Endothelial cell of umbilical vein (primary cell): Measurements from ENCODE around the gene CEP295NL. TPM values are rescaled to one million over a fixed set of nuclear protein-coding genes. Genes with fewer than 3 reads are reported as not detected.

Experiments
- BruUV-seq: library from RNA; stranded (reverse); fragments of 400-500 nt; replicated peaks from 2 replicates; lab custom pipeline; 2021; lab: Mats Ljungman, UMichigan
- CTCF ChIA-PET: fragments of 300-600, 350-600 bp; sonication (Branson Sonifier 250); formaldehyde crosslinking; loops from one replicate; lab custom pipeline; 2021; ENCODE audit warnings: antibody characterized with exemption, inconsistent platforms; lab: Charles Lee
- POLR2A ChIA-PET: fragments of 300-600, 350-600 bp; sonication (Branson Sonifier 250); formaldehyde crosslinking; loops from one replicate; lab custom pipeline; 2021; ENCODE audit warnings: antibody characterized with exemption, inconsistent platforms; lab: Charles Lee
- DNase-seq: peaks from one replicate; pipeline ENCODE4 v3.0.0-alpha.2; 2011; ENCODE audit warnings: low read depth, low spot score
- FAIRE-seq: peaks from 2 replicates; lab custom pipeline; 2011; peaks lifted over from hg19 to GRCh38; lab: Jason Lieb, UNC
- H2AFZ ChIP-seq: 2 replicates; pipeline ENCODE4 v1.6.0; 2012; ENCODE audit warnings: low read depth, low read length, control low read depth, inconsistent platforms
- H3K27ac ChIP-seq: 2 replicates; pipeline ENCODE4 v1.5.1; 2011; ENCODE audit warnings: low read depth, mild to moderate bottlenecking, control low read depth, low read length, moderate library complexity; ENCODE audit not compliant: insufficient read depth
- H3K27me3 ChIP-seq, 2 experiments: 2 replicates each; pipeline versions ENCODE4 v1.6.0 to v1.6.1; 2011; ENCODE audit warnings: low read length in 2 of 2, mixed read lengths in 1 of 2; ENCODE audit not compliant: control insufficient read depth in 2 of 2, insufficient read depth in 2 of 2
- H3K36me3 ChIP-seq, 2 experiments: 2 replicates in 1 of 2; 3 replicates in 1 of 2; pipeline ENCODE4 v1.5.1; 2011; ENCODE audit warnings: low read length in 2 of 2, mild to moderate bottlenecking in 1 of 2, moderate library complexity in 1 of 2; ENCODE audit not compliant: control insufficient read depth in 2 of 2, insufficient read depth in 2 of 2; ENCODE audit errors: extremely low read depth in 1 of 2
- H3K4me1 ChIP-seq: 3 replicates; pipeline ENCODE4 v1.5.1; 2011; ENCODE audit warnings: mild to moderate bottlenecking, low read length; ENCODE audit not compliant: control insufficient read depth, insufficient read depth; ENCODE audit errors: extremely low read depth
- H3K4me2 ChIP-seq: 2 replicates; pipeline ENCODE4 v1.6.1; 2011; ENCODE audit warnings: low read length, control low read depth, mixed read lengths; ENCODE audit not compliant: insufficient read depth
- H3K4me3 ChIP-seq, 3 experiments: fragments of 200-600 bp in 1 of 3; sonication (generic), shearing (Covaris generic) in 1 of 3; replicated peaks in 1 of 3; 2 replicates each; pipeline ENCODE4 v1.5.1; 2011 to 2016; ENCODE audit warnings: control low read depth in 3 of 3, low read length in 3 of 3, mild to moderate bottlenecking in 2 of 3, inconsistent platforms in 1 of 3, low read depth in 1 of 3, moderate library complexity in 1 of 3; ENCODE audit not compliant: insufficient read depth in 1 of 3
- H3K79me2 ChIP-seq: 2 replicates; pipeline ENCODE4 v1.6.0; 2012; ENCODE audit warnings: low read length, inconsistent platforms; ENCODE audit not compliant: control insufficient read depth, insufficient read depth
- H3K9ac ChIP-seq: replicated peaks from 2 replicates; pipeline ENCODE3; 2011; ENCODE audit warnings: low read length, control low read depth; ENCODE audit not compliant: insufficient read depth; ENCODE audit errors: extremely low read depth
- H3K9me1 ChIP-seq: replicated peaks from 3 replicates; pipeline ENCODE4 v1.6.0; 2011; ENCODE audit warnings: mild to moderate bottlenecking, low read length; ENCODE audit not compliant: control insufficient read depth, insufficient read depth; ENCODE audit errors: extremely low read depth
- H3K9me3 ChIP-seq: replicated peaks from 2 replicates; pipeline ENCODE4 v1.5.1; 2012; ENCODE audit warnings: low read length, inconsistent platforms; ENCODE audit not compliant: control insufficient read depth, insufficient read depth
- H4K20me1 ChIP-seq: replicated peaks from 2 replicates; pipeline ENCODE3; 2011; ENCODE audit warnings: mild to moderate bottlenecking, low read length; ENCODE audit not compliant: control insufficient read depth, insufficient read depth; ENCODE audit errors: extremely low read depth
- CTCF ChIP-seq, 2 donors: IDR thresholded peaks; 1 replicate in 1 of 2; 2 replicates in 1 of 2; pipeline ENCODE4 v1.5.1; 2011; ENCODE audit warnings: low read length in 2 of 2, mild to moderate bottlenecking in 2 of 2, moderate library complexity in 2 of 2, control low read depth in 1 of 2, inconsistent platforms in 1 of 2, low read depth in 1 of 2; ENCODE audit not compliant: insufficient read depth in 1 of 2; ENCODE audit errors: extremely low read depth in 1 of 2
- EZH2 ChIP-seq: IDR thresholded peaks from 2 replicates; pipeline ENCODE4 v1.6.1; 2012; ENCODE audit warnings: borderline replicate concordance, low read depth, mild to moderate bottlenecking, moderate library complexity, low read length, inconsistent platforms; ENCODE audit not compliant: severe bottlenecking
- FOS ChIP-seq: IDR thresholded peaks from 2 replicates; pipeline ENCODE4 v1.6.1; 2011; ENCODE audit warnings: mild to moderate bottlenecking, low read length, moderate library complexity, borderline replicate concordance; ENCODE audit not compliant: insufficient read depth
- GATA2 ChIP-seq: IDR thresholded peaks from 2 replicates; pipeline ENCODE4 v1.7.0; 2011; ENCODE audit warnings: low read depth, mild to moderate bottlenecking, moderate library complexity, mixed read lengths, low read length; ENCODE audit not compliant: insufficient read length, insufficient read depth
- JUN ChIP-seq: IDR thresholded peaks from 2 replicates; pipeline ENCODE4 v1.6.1; 2011; ENCODE audit warnings: borderline replicate concordance, low read depth; ENCODE audit not compliant: insufficient read length, insufficient read depth
- MAX ChIP-seq: IDR thresholded peaks from 2 replicates; pipeline ENCODE4 v1.6.1; 2011; ENCODE audit not compliant: insufficient read depth, insufficient read length
- MYC ChIP-seq: IDR thresholded peaks from one replicate; pipeline ENCODE4 v1.6.1; 2011; ENCODE audit warnings: mild to moderate bottlenecking, low read depth, low read length
- POLR2A ChIP-seq: IDR thresholded peaks from 2 replicates; pipeline ENCODE4 v1.6.1; 2012; ENCODE audit warnings: low read depth, mild to moderate bottlenecking, control low read depth, low read length
- POLR2AphosphoS5 ChIP-seq: IDR thresholded peaks from 2 replicates; pipeline ENCODE4 v1.6.1; 2012; ENCODE audit warnings: low read depth, mild to moderate bottlenecking, control low read depth, low read length, moderate library complexity; ENCODE audit not compliant: insufficient read depth
- dilution Hi-C: fragments of 300-500 bp; cut with MboI; formaldehyde crosslinking; loops from one replicate; pipeline ENCODE4 v1.15.0; 2019; ENCODE audit warnings: low sequenced_read_pairs; ENCODE audit not compliant: extremely low pct_ligation_motif_present
- intact Hi-C: fragments of 100-400 bp; cut with micrococcal nuclease; formaldehyde crosslinking; loops from one replicate; pipeline ENCODE4 v1.10.0; 2022
- polyA plus RNA-seq, 4 experiments: library from polyadenylated mRNA; depleted of rRNA in 3 of 4; stranded (reverse) in 3 of 4; unstranded in 1 of 4; fragments of >200 nt; gene quantifications; 2 replicates each; pipeline versions ENCODE4 v1.2.1 to v1.2.3, GENCODE V29; 2011 to 2012; ENCODE audit warnings: missing spikeins in 1 of 4
- total RNA-seq: library from RNA; stranded (reverse); gene quantifications from 2 replicates; pipeline ENCODE4 v1.2.3, GENCODE V29; 2021

Gene CEP295NL
- total and polyA plus RNA-seq, 2 donors (not counting 3 experiments of a cell fraction or from before 2014, with no cell fraction given): 0.10 to 8.3 TPM

DNA sequence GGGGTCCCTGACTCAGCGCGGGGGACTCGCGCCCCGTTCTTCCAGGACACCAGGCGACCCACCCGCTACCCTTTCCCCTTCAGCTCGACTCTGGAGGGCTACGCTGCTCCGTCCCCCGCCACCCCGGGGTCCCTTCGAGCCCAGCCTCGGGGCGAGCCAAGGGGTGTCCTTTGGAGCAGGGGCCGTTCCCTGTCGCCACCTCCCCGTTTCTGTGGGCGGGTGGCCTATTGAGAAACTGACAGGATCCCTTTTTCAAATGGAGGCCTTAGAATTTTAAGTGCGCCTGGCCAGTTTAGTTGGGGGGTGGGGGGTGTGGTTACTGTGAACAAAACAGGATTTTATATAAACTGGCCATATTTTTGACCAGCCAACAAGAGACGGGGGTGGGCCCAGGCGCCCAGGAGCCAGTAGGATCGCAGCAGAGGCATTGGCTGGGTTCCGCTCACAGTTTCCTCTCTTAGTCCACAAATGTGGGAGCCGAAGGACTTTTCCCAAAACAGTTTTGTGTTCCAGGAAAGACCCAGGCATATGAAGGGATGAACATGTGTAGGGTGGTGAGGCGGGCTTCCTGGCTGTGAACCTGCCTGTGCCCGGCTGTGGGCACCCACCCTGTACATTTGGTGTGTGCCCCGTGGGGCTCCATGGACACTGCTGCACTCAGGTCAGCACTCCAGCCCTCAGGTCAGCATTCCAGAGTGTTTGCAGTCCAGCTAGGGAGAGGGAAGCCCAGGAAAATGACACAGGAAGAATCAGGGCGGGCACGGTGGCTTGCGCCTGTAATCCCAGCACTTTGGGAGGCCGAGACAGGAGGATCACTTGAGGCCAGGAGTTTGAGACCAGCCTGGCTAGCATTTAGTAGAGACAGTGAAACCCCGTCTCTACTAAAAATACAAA lies 22.9 kb upstream of the CEP295NL start:
- Histone ChIP-seq H3K79me2 (peaks cover 36% of the 10 kb centered on the region), H2AFZ (peak overlapping the region; percentile 62), H3K27me3 (no peaks in the 10 kb centered on the region), H3K4me3 (peak overlapping the region in 2 of 3 experiments; percentile 17 to 78), H3K4me2 (peak overlapping the region; percentile 59), H3K9me3 (no peaks in the 10 kb centered on the region), H4K20me1 (peaks cover 5% of the 10 kb centered on the region), H3K9me1 (no peaks in the 10 kb centered on the region), H3K9ac (peak overlapping the region; percentile 59), H3K27ac (peak overlapping the region; percentile 64), H3K4me1 (peaks cover 13% of the 10 kb centered on the region), H3K36me3 (no peaks in the 10 kb centered on the region)
- peak; percentile 85 for DNase-seq
- dilution Hi-C loops (no loop called here), intact Hi-C loops (loop anchor here (1.0 to 2.0 kb wide), 4 partner anchors 8 to 63 kb away; no protein-coding TSS in a partner anchor)
- POLR2A ChIA-PET: no interaction called here
- CTCF ChIA-PET: interaction anchor here (1.1 to 1.6 kb wide), 4 partner anchors 41 to 60 kb away, joined by 3 to 5 read pairs (median 4); no protein-coding TSS in a partner anchor
- peak; percentile 85 for FAIRE-seq
- TF ChIP-seq MAX: no peak
- TF ChIP-seq POLR2A: no peak
- no peak for TF ChIP-seq GATA2
- TF ChIP-seq FOS: no peak
- no peak for TF ChIP-seq MYC
- no peak for TF ChIP-seq POLR2AphosphoS5
- TF ChIP-seq JUN: no peak
- no peak for TF ChIP-seq EZH2
- TF ChIP-seq CTCF (IDR thresholded peaks at IDR 0.05; ENCODE audit: extremely low read depth in 1 of 2, insufficient read depth in 1 of 2, low read depth in 1 of 2, low read length in 2 of 2): no peak
- TSS peak; percentile 82 for BruUV-seq
